PFSK-1 (cell line): ENCODE measurements around the gene MEI4.

Experiments
- FOXP2 ChIP-seq: optimal IDR thresholded peaks from 2 replicates; pipeline ENCODE3; 2011; ENCODE audit warnings: borderline replicate concordance, control low read depth, inconsistent platforms; ENCODE audit not compliant: insufficient read depth; ENCODE audit errors: extremely low read length, extremely low read depth
- POLR2AphosphoS5 ChIP-seq: IDR thresholded peaks from 2 replicates; pipeline ENCODE4 v1.6.1; 2012; ENCODE audit warnings: low read depth, mild to moderate bottlenecking, control low read depth, low read length, moderate library complexity
- SIN3A ChIP-seq: IDR thresholded peaks from 2 replicates; pipeline ENCODE4 v1.6.1; 2012; ENCODE audit warnings: mild to moderate bottlenecking, low read length, moderate library complexity, borderline replicate concordance; ENCODE audit not compliant: insufficient read depth
- TAF1 ChIP-seq: IDR thresholded peaks from 2 replicates; pipeline ENCODE4 v1.6.1; 2012; ENCODE audit warnings: low read length, control low read depth, borderline replicate concordance; ENCODE audit not compliant: insufficient read depth
- TF ChIP-seq, protein P1 (sequence below), 2 experiments: IDR thresholded peaks; 2 replicates each; pipeline versions ENCODE4 v1.6.1 to v1.8.0; 2011 to 2012; ENCODE audit warnings: low read depth in 2 of 2, low read length in 2 of 2, control low read depth in 1 of 2, inconsistent platforms in 1 of 2, mild to moderate bottlenecking in 1 of 2, moderate library complexity in 1 of 2; ENCODE audit not compliant: insufficient read depth in 1 of 2

The MEI4 gene

DNA sequence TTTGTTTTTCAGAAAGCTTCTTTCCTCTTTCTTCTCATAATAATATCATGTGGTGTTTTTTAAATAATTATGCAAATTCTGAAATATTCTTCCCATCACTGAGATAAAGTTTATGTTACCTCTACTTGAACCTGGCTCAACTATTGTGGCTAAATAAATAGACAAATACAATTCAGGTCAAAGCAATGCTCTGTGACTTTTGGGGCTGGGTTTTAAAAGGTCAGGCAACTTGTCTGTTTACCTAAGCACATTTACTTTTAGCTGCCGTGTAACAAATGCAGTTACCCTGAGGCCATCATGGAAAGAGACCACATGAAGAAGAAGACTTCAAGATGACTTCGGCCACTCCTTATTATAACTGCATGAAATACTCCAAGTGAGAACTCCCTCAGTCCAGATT lies 33.7 kb upstream of the MEI4 start:
- TF ChIP-seq POLR2AphosphoS5 (no peak), TAF1 (no peak), FOXP2 (no peak), SIN3A (no peak)
- TF ChIP-seq, protein P1, sequence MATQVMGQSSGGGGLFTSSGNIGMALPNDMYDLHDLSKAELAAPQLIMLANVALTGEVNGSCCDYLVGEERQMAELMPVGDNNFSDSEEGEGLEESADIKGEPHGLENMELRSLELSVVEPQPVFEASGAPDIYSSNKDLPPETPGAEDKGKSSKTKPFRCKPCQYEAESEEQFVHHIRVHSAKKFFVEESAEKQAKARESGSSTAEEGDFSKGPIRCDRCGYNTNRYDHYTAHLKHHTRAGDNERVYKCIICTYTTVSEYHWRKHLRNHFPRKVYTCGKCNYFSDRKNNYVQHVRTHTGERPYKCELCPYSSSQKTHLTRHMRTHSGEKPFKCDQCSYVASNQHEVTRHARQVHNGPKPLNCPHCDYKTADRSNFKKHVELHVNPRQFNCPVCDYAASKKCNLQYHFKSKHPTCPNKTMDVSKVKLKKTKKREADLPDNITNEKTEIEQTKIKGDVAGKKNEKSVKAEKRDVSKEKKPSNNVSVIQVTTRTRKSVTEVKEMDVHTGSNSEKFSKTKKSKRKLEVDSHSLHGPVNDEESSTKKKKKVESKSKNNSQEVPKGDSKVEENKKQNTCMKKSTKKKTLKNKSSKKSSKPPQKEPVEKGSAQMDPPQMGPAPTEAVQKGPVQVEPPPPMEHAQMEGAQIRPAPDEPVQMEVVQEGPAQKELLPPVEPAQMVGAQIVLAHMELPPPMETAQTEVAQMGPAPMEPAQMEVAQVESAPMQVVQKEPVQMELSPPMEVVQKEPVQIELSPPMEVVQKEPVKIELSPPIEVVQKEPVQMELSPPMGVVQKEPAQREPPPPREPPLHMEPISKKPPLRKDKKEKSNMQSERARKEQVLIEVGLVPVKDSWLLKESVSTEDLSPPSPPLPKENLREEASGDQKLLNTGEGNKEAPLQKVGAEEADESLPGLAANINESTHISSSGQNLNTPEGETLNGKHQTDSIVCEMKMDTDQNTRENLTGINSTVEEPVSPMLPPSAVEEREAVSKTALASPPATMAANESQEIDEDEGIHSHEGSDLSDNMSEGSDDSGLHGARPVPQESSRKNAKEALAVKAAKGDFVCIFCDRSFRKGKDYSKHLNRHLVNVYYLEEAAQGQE (IDR thresholded peaks at IDR 0.05; ENCODE audit: insufficient read depth in 1 of 2, low read depth in 2 of 2, low read length in 2 of 2): no peak

- TF ChIP-seq TAF1 (no peak), POLR2AphosphoS5 (no peak), SIN3A (no peak), FOXP2 (no peak)
- TF ChIP-seq, protein P1 (IDR thresholded peaks at IDR 0.05; ENCODE audit: insufficient read depth in 1 of 2, low read depth in 2 of 2, low read length in 2 of 2): no peak
These were observed 32.5 kb upstream of the MEI4 start for GRCh38 chr6:77620278-77620882.

DNA sequence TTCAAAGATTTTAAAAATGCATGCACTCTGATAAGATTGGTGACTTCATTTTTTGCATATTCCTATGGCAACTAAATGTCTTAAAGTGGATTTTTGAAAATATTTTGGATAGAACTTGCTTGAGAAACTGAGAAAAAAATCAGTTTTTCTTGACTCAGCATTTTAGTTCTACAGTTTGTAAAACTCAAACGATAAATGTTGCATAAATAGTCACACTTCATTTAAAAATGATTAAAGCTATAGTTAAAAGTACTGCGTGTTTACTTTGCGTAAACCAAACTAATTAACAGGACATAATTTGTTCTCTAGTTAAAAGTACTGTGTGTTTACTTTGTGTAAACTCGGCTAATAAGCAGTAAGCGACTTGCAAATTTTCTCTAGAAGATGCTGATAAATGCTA lies 28.3 kb upstream of the MEI4 start:
- TF ChIP-seq FOXP2 (no peak), SIN3A (no peak), POLR2AphosphoS5 (no peak), TAF1 (no peak)
- TF ChIP-seq, protein P1 (IDR thresholded peaks at IDR 0.05; ENCODE audit: insufficient read depth in 1 of 2, low read depth in 2 of 2, low read length in 2 of 2): no peak

- TF ChIP-seq POLR2AphosphoS5: no peak
- TF ChIP-seq, protein P1 (IDR thresholded peaks at IDR 0.05; ENCODE audit: insufficient read depth in 1 of 2, low read depth in 2 of 2, low read length in 2 of 2): no peak
- TF ChIP-seq TAF1: no peak
These were observed 26.4 kb upstream of the MEI4 start for GRCh38 chr6:77626426-77626825.

DNA sequence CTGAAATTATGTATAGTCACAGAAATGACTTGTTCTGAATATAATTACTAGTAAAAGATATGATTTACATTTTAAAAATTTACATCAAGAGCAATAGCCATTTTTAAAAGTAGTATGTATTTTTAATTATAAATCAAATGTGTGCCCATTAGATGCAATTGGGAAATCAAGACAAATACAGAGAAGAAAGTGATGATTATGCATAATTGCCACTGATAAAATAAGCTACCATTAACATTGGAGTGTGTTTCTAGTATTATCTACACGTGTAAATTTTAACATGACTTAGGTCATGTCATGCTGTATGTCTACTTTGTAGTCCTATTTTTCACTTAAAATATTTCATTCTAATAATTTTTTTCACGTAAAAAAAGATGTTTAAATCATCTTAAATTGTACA lies 22.8 kb upstream of the MEI4 start:
- TF ChIP-seq POLR2AphosphoS5: no peak
- TF ChIP-seq SIN3A: no peak
- TF ChIP-seq FOXP2: no peak
